Measurements from ENCODE around the gene KREMEN1.

GRCh38 chr22:29055192-29055830, 17.5 kb upstream of the KREMEN1 start:
- TF ChIP-seq CTCF (conservative IDR thresholded peaks at IDR 0.05; ENCODE audit: low read depth, low read length) (no peak), EZH2phosphoT487 (IDR thresholded peaks at IDR 0.05; ENCODE audit: borderline replicate concordance, low read length) (no peak)

Data from PC-3 (cell line).